ENCODE measurements around the gene FBF1.
"Not testable (repeated sequence)": the region's sequence is repeated elsewhere in the genome, so short reads cannot be mapped to it uniquely, and the experiment has no call there.

DNA sequence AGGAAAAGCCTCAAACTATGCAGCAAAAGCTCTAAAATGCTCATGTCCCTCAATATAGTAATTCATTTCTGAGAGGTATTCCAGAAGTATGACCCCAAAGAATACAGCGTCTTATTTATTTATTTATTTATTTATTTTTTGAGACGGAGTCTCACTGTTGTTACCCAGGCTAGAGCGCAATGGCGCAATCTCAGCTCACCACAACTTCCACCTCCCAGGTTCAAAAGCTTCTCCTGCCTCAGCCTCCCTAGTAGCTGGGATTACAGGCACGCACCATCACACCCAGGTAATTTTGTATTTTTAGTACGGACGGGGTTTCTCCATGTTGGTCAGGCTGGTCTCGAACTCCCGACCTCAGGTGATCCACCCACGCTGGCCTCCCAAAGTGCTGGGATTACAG lies 28.2 kb upstream of the FBF1 start:
- TF ChIP-seq, protein P1, sequence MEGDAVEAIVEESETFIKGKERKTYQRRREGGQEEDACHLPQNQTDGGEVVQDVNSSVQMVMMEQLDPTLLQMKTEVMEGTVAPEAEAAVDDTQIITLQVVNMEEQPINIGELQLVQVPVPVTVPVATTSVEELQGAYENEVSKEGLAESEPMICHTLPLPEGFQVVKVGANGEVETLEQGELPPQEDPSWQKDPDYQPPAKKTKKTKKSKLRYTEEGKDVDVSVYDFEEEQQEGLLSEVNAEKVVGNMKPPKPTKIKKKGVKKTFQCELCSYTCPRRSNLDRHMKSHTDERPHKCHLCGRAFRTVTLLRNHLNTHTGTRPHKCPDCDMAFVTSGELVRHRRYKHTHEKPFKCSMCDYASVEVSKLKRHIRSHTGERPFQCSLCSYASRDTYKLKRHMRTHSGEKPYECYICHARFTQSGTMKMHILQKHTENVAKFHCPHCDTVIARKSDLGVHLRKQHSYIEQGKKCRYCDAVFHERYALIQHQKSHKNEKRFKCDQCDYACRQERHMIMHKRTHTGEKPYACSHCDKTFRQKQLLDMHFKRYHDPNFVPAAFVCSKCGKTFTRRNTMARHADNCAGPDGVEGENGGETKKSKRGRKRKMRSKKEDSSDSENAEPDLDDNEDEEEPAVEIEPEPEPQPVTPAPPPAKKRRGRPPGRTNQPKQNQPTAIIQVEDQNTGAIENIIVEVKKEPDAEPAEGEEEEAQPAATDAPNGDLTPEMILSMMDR (IDR thresholded peaks at IDR 0.05; ENCODE audit: insufficient read depth, low read length): not testable (repeated sequence)
- not testable (repeated sequence) for TF ChIP-seq GABPA (IDR thresholded peaks at IDR 0.05; ENCODE audit: low read depth)
